Suppressor macrophage treated with lipopolysaccharide for 1 hour (primary cell): ENCODE measurements around the gene RREB1.

Experiments
- DNase-seq, 3 donors: peaks; one replicate each; pipeline ENCODE4 v3.0.0-alpha.2; 2020 to 2022

Gene RREB1

GRCh38 chr6:7127680-7128079 is 19.9 kb downstream of the RREB1 start:
- DNase-seq: no peak

- no peak for DNase-seq
Measured at GRCh38 chr6:7129360-7129759, 21.6 kb downstream of the RREB1 start.

- DNase-seq: peak; percentile 94 to 98 (median 97)
Measured at GRCh38 chr6:7129784-7130569, 22.2 kb downstream of the RREB1 start.

- DNase-seq: no peak
Measured at GRCh38 chr6:7131390-7131789, 23.6 kb downstream of the RREB1 start.

GRCh38 chr6:7132398-7133035 is 24.8 kb downstream of the RREB1 start:
- no peak for DNase-seq

GRCh38 chr6:7134999-7135745 is 27.4 kb downstream of the RREB1 start:
- no peak for DNase-seq

- no peak for DNase-seq
Measured at GRCh38 chr6:7135755-7136154, 28.0 kb downstream of the RREB1 start.

GRCh38 chr6:7136859-7137334 is 29.1 kb downstream of the RREB1 start:
- peak; percentile 64 to 83 (median 79) for DNase-seq

- DNase-seq: peak; percentile 67 to 76 (median 69)
Measured at GRCh38 chr6:7137335-7138045, 29.7 kb downstream of the RREB1 start.

GRCh38 chr6:7138046-7138531 is 30.3 kb downstream of the RREB1 start:
- no peak for DNase-seq

GRCh38 chr6:7138921-7139358 is 31.2 kb downstream of the RREB1 start:
- DNase-seq: no peak

- DNase-seq: no peak
Measured at GRCh38 chr6:7139835-7140470, 32.2 kb downstream of the RREB1 start.

GRCh38 chr6:7140631-7141378 is 33.0 kb downstream of the RREB1 start:
- DNase-seq: peak; percentile 88 to 96 (median 93)

- no peak for DNase-seq
Measured at GRCh38 chr6:7142228-7142801, 34.6 kb downstream of the RREB1 start.

GRCh38 chr6:7142918-7143475 is 35.2 kb downstream of the RREB1 start:
- DNase-seq: peak; percentile 67 to 87 (median 76)

GRCh38 chr6:7143476-7143974 is 35.8 kb downstream of the RREB1 start:
- DNase-seq: no peak

- peak in 1 of 3 donors; percentile 41 for DNase-seq
Measured at GRCh38 chr6:7144872-7145584, 37.3 kb downstream of the RREB1 start.

GRCh38 chr6:7145585-7145884 is 37.8 kb downstream of the RREB1 start:
- no peak for DNase-seq

GRCh38 chr6:7145885-7146828 is 38.4 kb downstream of the RREB1 start:
- DNase-seq: peak; percentile 61 to 71 (median 70)
